Measurements from ENCODE around the gene NPPA.
"Not testable (repeated sequence)": the region's sequence is repeated elsewhere in the genome, so short reads cannot be mapped to it uniquely, and the experiment has no call there.

Gene NPPA

GRCh38 chr1:11805422-11806306, 41.9 kb downstream of the NPPA start, which contains the start of the genes CLCN6 and MTHFR:
Gene CLCN6, plus strand, starts transcription at chr1:11806191. Its CDS starts 72 bp downstream, at chr1:11806263.
Gene MTHFR, minus strand, starts transcription at chr1:11805964. Its CDS starts 2,848 bp downstream, at chr1:11803116.
- DNase-seq (ENCODE audit: low read depth, low spot score), result peak; percentile 95
- Histone ChIP-seq H3K27me3 (ENCODE audit: insufficient read depth, insufficient read length) (no peaks in the 10 kb centered on the region), H3K4me1 (ENCODE audit: insufficient read depth, insufficient read length) (peaks cover 9% of the 10 kb centered on the region), H3K9ac (ENCODE audit: insufficient read length, low read depth) (peak within 1 kb of the TSS; percentile 89), H3K9me3 (ENCODE audit: insufficient read depth, low read length) (no peaks in the 10 kb centered on the region), H3K4me3 (ENCODE audit: insufficient read length, low read depth) (peak within 1 kb of the TSS; percentile 81), H3K36me3 (ENCODE audit: insufficient read depth, insufficient read length, low read length) (peaks cover 37% of the 10 kb centered on the region)
- TF ChIP-seq SUZ12 (IDR thresholded peaks at IDR 0.05; ENCODE audit: extremely low read depth, insufficient read depth, insufficient read length), result no peak
- TF ChIP-seq YY1 (IDR thresholded peaks at IDR 0.05; ENCODE audit: insufficient read depth, insufficient read length), result peak; percentile 74

- Histone ChIP-seq H3K36me3 (ENCODE audit: insufficient read depth, insufficient read length, low read length) (peaks cover 39% of the 10 kb centered on the region), H3K27me3 (ENCODE audit: insufficient read depth, insufficient read length) (no peaks in the 10 kb centered on the region), H3K4me1 (ENCODE audit: insufficient read depth, insufficient read length) (peaks cover 9% of the 10 kb centered on the region), H3K9me3 (ENCODE audit: insufficient read depth, low read length) (no peaks in the 10 kb centered on the region), H3K9ac (ENCODE audit: insufficient read length, low read depth) (peak overlapping the region; percentile 89), H3K4me3 (ENCODE audit: insufficient read length, low read depth) (peak overlapping the region; percentile 81)
- TF ChIP-seq SUZ12 (IDR thresholded peaks at IDR 0.05; ENCODE audit: extremely low read depth, insufficient read depth, insufficient read length), result no peak
- no peak for TF ChIP-seq ZNF274 (IDR thresholded peaks at IDR 0.05; ENCODE audit: low read depth, low read length)
- TF ChIP-seq YY1 (IDR thresholded peaks at IDR 0.05; ENCODE audit: insufficient read depth, insufficient read length), result no peak
- no peak for DNase-seq (ENCODE audit: low read depth, low spot score)
Observed at GRCh38 chr1:11804666-11805421, 42.7 kb downstream of the NPPA start.

- Histone ChIP-seq H3K4me3 (ENCODE audit: insufficient read length, low read depth) (peak overlapping the region; percentile 34), H3K36me3 (ENCODE audit: insufficient read depth, insufficient read length, low read length) (peaks cover 39% of the 10 kb centered on the region), H3K9ac (ENCODE audit: insufficient read length, low read depth) (peak overlapping the region; percentile 64)
- not testable (repeated sequence) for H3K27me3 ChIP-seq (ENCODE audit: insufficient read depth, insufficient read length); DNase-seq (ENCODE audit: low read depth, low spot score); H3K4me1 ChIP-seq (ENCODE audit: insufficient read depth, insufficient read length); H3K9me3 ChIP-seq (ENCODE audit: insufficient read depth, low read length)
Observed at GRCh38 chr1:11803924-11804665, 43.5 kb downstream of the NPPA start.

- H3K27me3 ChIP-seq (ENCODE audit: insufficient read depth, insufficient read length), result no peaks in the 10 kb centered on the region
- H3K9me3 ChIP-seq (ENCODE audit: insufficient read depth, low read length), result no peaks in the 10 kb centered on the region
- TF ChIP-seq YY1 (IDR thresholded peaks at IDR 0.05; ENCODE audit: insufficient read depth, insufficient read length) (no peak), ZNF274 (IDR thresholded peaks at IDR 0.05; ENCODE audit: low read depth, low read length) (no peak), SUZ12 (IDR thresholded peaks at IDR 0.05; ENCODE audit: extremely low read depth, insufficient read depth, insufficient read length) (no peak)
- peaks cover 9% of the 10 kb centered on the region for H3K4me1 ChIP-seq (ENCODE audit: insufficient read depth, insufficient read length)
- peaks cover 34% of the 10 kb centered on the region for H3K36me3 ChIP-seq (ENCODE audit: insufficient read depth, insufficient read length, low read length)
- DNase-seq (ENCODE audit: low read depth, low spot score), result peak; percentile 77
- peak overlapping the region; percentile 53 for H3K4me3 ChIP-seq (ENCODE audit: insufficient read length, low read depth)
- H3K9ac ChIP-seq (ENCODE audit: insufficient read length, low read depth), result peak overlapping the region; percentile 85
Observed at GRCh38 chr1:11802973-11803885, 44.4 kb downstream of the NPPA start.

GRCh38 chr1:11802616-11802972, 45.0 kb downstream of the NPPA start:
- peak overlapping the region; percentile 53 for H3K4me3 ChIP-seq (ENCODE audit: insufficient read length, low read depth)
- H3K4me1 ChIP-seq (ENCODE audit: insufficient read depth, insufficient read length), result peaks cover 9% of the 10 kb centered on the region
- TF ChIP-seq YY1 (IDR thresholded peaks at IDR 0.05; ENCODE audit: insufficient read depth, insufficient read length) (no peak), SUZ12 (IDR thresholded peaks at IDR 0.05; ENCODE audit: extremely low read depth, insufficient read depth, insufficient read length) (no peak), ZNF274 (IDR thresholded peaks at IDR 0.05; ENCODE audit: low read depth, low read length) (no peak)
- H3K9ac ChIP-seq (ENCODE audit: insufficient read length, low read depth), result peak overlapping the region; percentile 85
- no peaks in the 10 kb centered on the region for H3K9me3 ChIP-seq (ENCODE audit: insufficient read depth, low read length)
- DNase-seq (ENCODE audit: low read depth, low spot score), result no peak
- peaks cover 28% of the 10 kb centered on the region for H3K36me3 ChIP-seq (ENCODE audit: insufficient read depth, insufficient read length, low read length)
- no peaks in the 10 kb centered on the region for H3K27me3 ChIP-seq (ENCODE audit: insufficient read depth, insufficient read length)

- no peaks in the 10 kb centered on the region for H3K27me3 ChIP-seq (ENCODE audit: insufficient read depth, insufficient read length)
- no peak for TF ChIP-seq SUZ12 (IDR thresholded peaks at IDR 0.05; ENCODE audit: extremely low read depth, insufficient read depth, insufficient read length)
- TF ChIP-seq ZNF274 (IDR thresholded peaks at IDR 0.05; ENCODE audit: low read depth, low read length), result no peak
- no peak for TF ChIP-seq YY1 (IDR thresholded peaks at IDR 0.05; ENCODE audit: insufficient read depth, insufficient read length)
- peaks cover 9% of the 10 kb centered on the region for H3K4me1 ChIP-seq (ENCODE audit: insufficient read depth, insufficient read length)
- H3K4me3 ChIP-seq (ENCODE audit: insufficient read length, low read depth), result no peak overlapping the region
- no peak overlapping the region for H3K9ac ChIP-seq (ENCODE audit: insufficient read length, low read depth)
- peaks cover 27% of the 10 kb centered on the region for H3K36me3 ChIP-seq (ENCODE audit: insufficient read depth, insufficient read length, low read length)
- DNase-seq (ENCODE audit: low read depth, low spot score), result no peak
- no peaks in the 10 kb centered on the region for H3K9me3 ChIP-seq (ENCODE audit: insufficient read depth, low read length)
Observed at GRCh38 chr1:11800756-11801433, 46.7 kb downstream of the NPPA start.

Measured in NT2/D1 (cell line).